Loucy (cell line): ENCODE measurements around the gene CLMN.

Source experiments
- CTCF ChIP-seq: fragments of 200-600 bp; sonication (generic); conservative IDR thresholded peaks from 2 replicates; pipeline ENCODE4 v1.5.1; 2014; ENCODE audit warnings: mild to moderate bottlenecking, antibody characterized with exemption, low read length
- EZH2phosphoT487 ChIP-seq: fragments of 200-600 bp; IDR thresholded peaks from 2 replicates; pipeline ENCODE4 v1.6.1; 2018; ENCODE audit warnings: antibody characterized with exemption, mild to moderate bottlenecking, moderate library complexity, borderline replicate concordance

- TF ChIP-seq CTCF (no peak), EZH2phosphoT487 (no peak)
Observed at GRCh38 chr14:95218472-95219193, 101.1 kb downstream of the CLMN start.
